Measurements from ENCODE around the gene CACNB4. TPM values are rescaled to one million over a fixed set of nuclear protein-coding genes. Genes with fewer than 3 reads are reported as not detected.

CACNB4 gene
- total RNA-seq, 4 donors from 2014 or later, result 1.5 to 5.4 (median 2.4) TPM

DNA sequence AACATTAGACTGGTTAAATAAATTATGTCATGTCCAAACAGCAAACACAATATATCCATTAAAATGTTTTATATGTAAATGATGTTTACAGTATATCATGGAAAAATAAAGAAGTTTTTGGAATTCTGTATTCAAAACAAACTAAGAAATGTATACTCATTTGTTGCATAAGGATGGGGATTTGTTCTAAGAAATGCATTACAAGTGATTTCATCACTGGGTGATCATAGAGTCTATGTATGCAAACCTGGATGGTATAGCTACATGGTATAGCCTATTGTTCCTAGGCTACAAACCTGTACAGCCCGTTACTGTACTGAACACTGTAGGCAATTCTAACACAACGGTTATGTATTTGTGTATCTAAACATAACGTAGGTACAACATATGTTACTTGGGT, 305.7 kb downstream of the CACNB4 start:
- ATAC-seq (ENCODE audit: low FRiP score) (no peak), DNase-seq (ENCODE audit: low spot score) (no peak)
- TF ChIP-seq, protein P1, sequence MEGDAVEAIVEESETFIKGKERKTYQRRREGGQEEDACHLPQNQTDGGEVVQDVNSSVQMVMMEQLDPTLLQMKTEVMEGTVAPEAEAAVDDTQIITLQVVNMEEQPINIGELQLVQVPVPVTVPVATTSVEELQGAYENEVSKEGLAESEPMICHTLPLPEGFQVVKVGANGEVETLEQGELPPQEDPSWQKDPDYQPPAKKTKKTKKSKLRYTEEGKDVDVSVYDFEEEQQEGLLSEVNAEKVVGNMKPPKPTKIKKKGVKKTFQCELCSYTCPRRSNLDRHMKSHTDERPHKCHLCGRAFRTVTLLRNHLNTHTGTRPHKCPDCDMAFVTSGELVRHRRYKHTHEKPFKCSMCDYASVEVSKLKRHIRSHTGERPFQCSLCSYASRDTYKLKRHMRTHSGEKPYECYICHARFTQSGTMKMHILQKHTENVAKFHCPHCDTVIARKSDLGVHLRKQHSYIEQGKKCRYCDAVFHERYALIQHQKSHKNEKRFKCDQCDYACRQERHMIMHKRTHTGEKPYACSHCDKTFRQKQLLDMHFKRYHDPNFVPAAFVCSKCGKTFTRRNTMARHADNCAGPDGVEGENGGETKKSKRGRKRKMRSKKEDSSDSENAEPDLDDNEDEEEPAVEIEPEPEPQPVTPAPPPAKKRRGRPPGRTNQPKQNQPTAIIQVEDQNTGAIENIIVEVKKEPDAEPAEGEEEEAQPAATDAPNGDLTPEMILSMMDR (IDR thresholded peaks at IDR 0.05), result no peak

- TF ChIP-seq, protein P1 (IDR thresholded peaks at IDR 0.05), result no peak
- DNase-seq (ENCODE audit: low spot score) (no peak), ATAC-seq (ENCODE audit: low FRiP score) (no peak)
Measured at GRCh38 chr2:151792589-151792988, 306.3 kb downstream of the CACNB4 start.

GRCh38 chr2:151791545-151791944, 307.3 kb downstream of the CACNB4 start:
- DNase-seq (ENCODE audit: low spot score) (no peak), ATAC-seq (ENCODE audit: low FRiP score) (no peak)
- TF ChIP-seq, protein P1 (IDR thresholded peaks at IDR 0.05), result no peak

GRCh38 chr2:151790689-151791088, 308.2 kb downstream of the CACNB4 start:
- TF ChIP-seq, protein P1 (IDR thresholded peaks at IDR 0.05), result no peak
- DNase-seq (ENCODE audit: low spot score), result no peak
- no peak for ATAC-seq (ENCODE audit: low FRiP score)

- TF ChIP-seq, protein P1 (IDR thresholded peaks at IDR 0.05), result no peak
- no peak for DNase-seq (ENCODE audit: low spot score)
- no peak for ATAC-seq (ENCODE audit: low FRiP score)
Measured at GRCh38 chr2:151789055-151789834, 309.6 kb downstream of the CACNB4 start.

GRCh38 chr2:151786483-151786882, 312.4 kb downstream of the CACNB4 start:
- ATAC-seq (ENCODE audit: low FRiP score) (no peak), DNase-seq (ENCODE audit: low spot score) (no peak)
- TF ChIP-seq, protein P1 (IDR thresholded peaks at IDR 0.05), result no peak

DNA sequence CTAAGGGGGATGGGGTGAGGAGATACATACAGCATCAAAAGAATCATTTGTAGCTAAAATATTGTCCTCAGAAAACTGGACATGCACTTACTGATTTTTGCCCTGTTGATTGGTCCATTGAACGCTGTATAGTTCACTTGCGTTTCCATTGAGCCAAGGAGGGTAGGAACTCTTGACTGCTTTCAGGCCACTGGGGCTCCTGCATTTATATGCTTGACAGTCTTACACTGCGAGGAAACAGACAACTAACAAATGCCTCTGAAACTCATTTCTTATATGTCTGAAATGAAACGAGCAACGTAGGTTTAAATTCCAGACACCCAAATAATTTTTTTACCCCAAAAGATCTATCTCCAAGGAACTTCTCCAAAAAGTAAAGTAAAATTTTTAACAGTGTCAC, 312.8 kb downstream of the CACNB4 start:
- no peak for ATAC-seq (ENCODE audit: low FRiP score)
- DNase-seq (ENCODE audit: low spot score), result no peak
- TF ChIP-seq, protein P1 (IDR thresholded peaks at IDR 0.05), result no peak
